K562 (cell line): ENCODE data around the gene KLK8. TPM values are rescaled to one million over a fixed set of nuclear protein-coding genes. Genes with fewer than 3 reads are reported as not detected.

Experiments
- ATAC-seq: fragments of 200-7000 bp; cut with Tn5 transposase; 3 replicates; pipeline ENCODE4 v1.9.1; 2020; ENCODE audit warnings: moderate library complexity
- BruUV-seq: library from RNA; stranded (reverse); fragments of 400-500 nt; replicated peaks from 2 replicates; lab custom pipeline; 2021; lab: Mats Ljungman, UMichigan
- CTCF ChIA-PET: fragments of 300-600 bp; formaldehyde crosslinking; extraction: SDS; loops from one replicate; lab custom pipeline; 2021; ENCODE audit warnings: low intra/inter-chr PET ratio; lab: Yijun Ruan, JAX
- POLR2A ChIA-PET: fragments of 300-600, 350-650 bp; sonication (Branson Sonifier 250); formaldehyde crosslinking; extraction: SDS; loops from one replicate; lab custom pipeline; 2021; ENCODE audit warnings: antibody characterized with exemption, inconsistent platforms; lab: Yijun Ruan, JAX
- DNase-seq, 4 experiments: peaks; one replicate each; pipeline versions ENCODE4 v3.0.0 to v3.0.0-alpha.2; 2011 to 2018; ENCODE audit warnings: low spot score in 3 of 4, mixed read lengths in 3 of 4; ENCODE audit errors: extremely low read depth in 1 of 4
- FAIRE-seq: peaks from 2 replicates; lab custom pipeline; 2011; peaks lifted over from hg19 to GRCh38; lab: Jason Lieb, UNC
- H2AFZ ChIP-seq: 2 replicates; pipeline ENCODE4 v1.6.0; 2011; ENCODE audit warnings: low read depth, low read length, control low read depth, inconsistent platforms
- H3K27ac ChIP-seq: fragments of 200-600 bp; 3 replicates; pipeline ENCODE4 v1.8.0; 2011; ENCODE audit warnings: low read depth, mild to moderate bottlenecking, control low read depth, inconsistent platforms, low read length, moderate library complexity, mixed read lengths; ENCODE audit errors: extremely low read depth
- H3K27me3 ChIP-seq, 2 experiments: fragments of 300-600 bp in 1 of 2; 2 replicates in 1 of 2; 3 replicates in 1 of 2; pipeline versions ENCODE4 v1.6.0 to v1.8.0; 2011; ENCODE audit warnings: inconsistent platforms in 2 of 2, low read length in 2 of 2, mild to moderate bottlenecking in 1 of 2, mixed read lengths in 1 of 2, moderate library complexity in 1 of 2; ENCODE audit not compliant: control insufficient read depth in 2 of 2, insufficient read depth in 2 of 2
- H3K36me3 ChIP-seq: fragments of 300-600 bp; 3 replicates; pipeline ENCODE4 v1.8.0; 2011; ENCODE audit warnings: mild to moderate bottlenecking, low read length, inconsistent platforms; ENCODE audit not compliant: control insufficient read depth, insufficient read depth
- H3K4me1 ChIP-seq, 2 experiments: fragments of 200-600 bp in 1 of 2; replicated peaks in 1 of 2; 2 replicates in 1 of 2; 3 replicates in 1 of 2; pipeline versions ENCODE4 v1.5.1 to v1.8.0; 2011; ENCODE audit warnings: inconsistent platforms in 2 of 2, low read length in 2 of 2, mild to moderate bottlenecking in 1 of 2, mixed read lengths in 1 of 2, moderate library complexity in 1 of 2; ENCODE audit not compliant: control insufficient read depth in 2 of 2, insufficient read depth in 2 of 2
- H3K4me2 ChIP-seq: 2 replicates; pipeline ENCODE4 v1.6.1; 2011; ENCODE audit warnings: low read length, control low read depth, inconsistent platforms, mixed read lengths; ENCODE audit not compliant: insufficient read depth
- H3K4me3 ChIP-seq: fragments of 200-600 bp; sonication (generic), shearing (Covaris generic); 2 replicates; pipeline ENCODE4 v1.5.1; 2016; ENCODE audit warnings: control low read depth, inconsistent platforms
- H3K79me2 ChIP-seq: fragments of 200-600 bp; 3 replicates; pipeline ENCODE4 v1.8.0; 2011; ENCODE audit warnings: low read length, inconsistent platforms; ENCODE audit not compliant: control insufficient read depth, insufficient read depth
- H3K9ac ChIP-seq, 2 experiments: 2 replicates each; pipeline versions ENCODE4 v1.6.0 to v1.6.1; 2011; ENCODE audit warnings: low read depth in 2 of 2, low read length in 2 of 2, control low read depth in 1 of 2, inconsistent platforms in 1 of 2, mild to moderate bottlenecking in 1 of 2, mixed read lengths in 1 of 2; ENCODE audit not compliant: insufficient read depth in 1 of 2
- H3K9me1 ChIP-seq: one replicate; pipeline ENCODE4 v1.6.0; 2011; ENCODE audit warnings: inconsistent platforms, mild to moderate bottlenecking, low read length, moderate library complexity; ENCODE audit not compliant: control insufficient read depth, insufficient read depth
- H3K9me3 ChIP-seq: replicated peaks from 2 replicates; pipeline ENCODE4 v1.5.1; 2011; ENCODE audit warnings: low read depth, low read length, inconsistent platforms; ENCODE audit not compliant: control insufficient read depth, insufficient read depth
- H4K20me1 ChIP-seq: replicated peaks from 2 replicates; pipeline ENCODE4 v1.6.1; 2011; ENCODE audit warnings: low read length, inconsistent platforms, mixed read lengths; ENCODE audit not compliant: control insufficient read depth, insufficient read depth
- ASH1L ChIP-seq: fragments of 450-650 bp; IDR thresholded peaks from 2 replicates; pipeline ENCODE4 v1.6.1; 2018; ENCODE audit warnings: borderline replicate concordance, mild to moderate bottlenecking, low read depth; ENCODE audit not compliant: partially characterized antibody
- ESRRA ChIP-seq: fragments of 450-650 bp; IDR thresholded peaks from 2 replicates; pipeline ENCODE4 v1.6.1; 2014; ENCODE audit warnings: low read depth, mild to moderate bottlenecking, moderate library complexity, borderline replicate concordance
- FOS ChIP-seq: IDR thresholded peaks from 3 replicates; pipeline ENCODE4 v1.6.1; 2011; ENCODE audit not compliant: insufficient read length; ENCODE audit errors: extremely low read depth
- MBD2 ChIP-seq: sonication (generic); IDR thresholded peaks from 2 replicates; pipeline ENCODE4 v1.6.1; 2016; ENCODE audit warnings: low read depth, borderline replicate concordance
- NEUROD1 ChIP-seq: fragments of 150-350 bp; IDR thresholded peaks from 2 replicates; pipeline ENCODE4 v1.6.1; 2014; ENCODE audit warnings: borderline replicate concordance, low read length, low read depth; ENCODE audit not compliant: partially characterized antibody
- NFYB ChIP-seq: IDR thresholded peaks from 2 replicates; pipeline ENCODE4 v1.6.1; 2011; ENCODE audit warnings: mild to moderate bottlenecking, moderate library complexity; ENCODE audit not compliant: insufficient read length; ENCODE audit errors: extremely low read depth
- PKNOX1 ChIP-seq: fragments of 450-650 bp; IDR thresholded peaks from 2 replicates; pipeline ENCODE4 v1.6.1; 2016
- RBM25 ChIP-seq: fragments of 200-400 bp; formaldehyde crosslinking; IDR thresholded peaks from 2 replicates; pipeline ENCODE4 v1.6.1; 2018; ENCODE audit warnings: low read length, low read depth, moderate library complexity; ENCODE audit not compliant: severe bottlenecking
- SOX6 ChIP-seq: fragments of 450-650 bp; IDR thresholded peaks from 2 replicates; pipeline ENCODE4 v1.6.1; 2014; ENCODE audit warnings: mild to moderate bottlenecking
- THRAP3 ChIP-seq: fragments of 450-650 bp; IDR thresholded peaks from 2 replicates; pipeline ENCODE4 v1.6.1; 2016; ENCODE audit warnings: mild to moderate bottlenecking, inconsistent platforms, borderline replicate concordance
- USF2 ChIP-seq: sonication (generic); formaldehyde crosslinking; IDR thresholded peaks from 2 replicates; pipeline ENCODE4 v1.5.0; 2020; ENCODE audit warnings: missing genetic modification reagents
- ZNF41 ChIP-seq: fragments of 250-450 bp; sonication (Bioruptor Pico); conservative IDR thresholded peaks from 2 replicates; pipeline ENCODE4 v1.4.0; 2020; ENCODE audit warnings: mild to moderate bottlenecking
- ZNF780A ChIP-seq: fragments of 250-450 bp; sonication (Bioruptor Pico); IDR thresholded peaks from 2 replicates; pipeline ENCODE4 v1.5.0; 2021; ENCODE audit warnings: mild to moderate bottlenecking
- WGBS: fragments of 100-300 bp; shearing (Covaris generic); methylation state at CpG from one replicate; pipeline ENCODE4 v1.1.6; 2016; ENCODE audit warnings: low coverage, mixed read lengths; ENCODE audit not compliant: insufficient coverage; ENCODE audit errors: missing lambda C conversion rate; 5-methylcytosine and 5-hydroxymethylcytosine counted together
- in situ Hi-C: fragments of 300-500 bp; cut with MboI; formaldehyde crosslinking; loops from 4 replicates; pipeline ENCODE4 v1.15.0; 2018; ENCODE audit warnings: inconsistent platforms, mixed read lengths
- intact Hi-C: fragments of 100-400 bp; cut with micrococcal nuclease; formaldehyde crosslinking; loops from 2 replicates; pipeline ENCODE4 v1.14.2; 2022
- polyA plus RNA-seq, 8 experiments: library from polyadenylated mRNA; depleted of rRNA in 4 of 8; stranded (reverse) in 5 of 8; unstranded in 3 of 8; fragments of >200 nt; fragmentation: Nextera tagmentation in 2 of 8; fragmentation: Illumina TruSeq in 1 of 8; extraction: Ambion mirVana in 2 of 8; extraction: Trizol in 1 of 8; gene quantifications; 2 replicates each; pipeline versions ENCODE4 v1.2.1 to v1.2.3, GENCODE V29; 2011 to 2014; ENCODE audit warnings: inconsistent platforms in 1 of 8, missing spikeins in 1 of 8
- total RNA-seq, 7 experiments: library from RNA; depleted of rRNA in 6 of 7; stranded (reverse); fragments of >200 nt in 6 of 7; fragmentation: Illumina TruSeq in 2 of 7; extraction: Trizol in 2 of 7; gene quantifications; 2 replicates each; pipeline versions ENCODE4 v1.2.1 to v1.2.3, GENCODE V29; 2011 to 2021; ENCODE audit warnings: low replicate concordance in 1 of 7
- TF ChIP-seq, protein P1 (sequence below), 2 experiments: fragments of 250-450 bp in 1 of 2; fragments of 450-650 bp in 1 of 2; sonication (Bioruptor Pico) in 1 of 2; IDR thresholded peaks; 2 replicates each; pipeline versions ENCODE4 v1.6.1 to v1.8.0; 2016 to 2021; ENCODE audit warnings: mild to moderate bottlenecking in 2 of 2, moderate library complexity in 2 of 2, missing compliant biosample characterization in 1 of 2, missing genetic modification characterization in 1 of 2
- TF ChIP-seq, protein P2 (sequence below), 2 experiments: IDR thresholded peaks in 1 of 2; conservative IDR thresholded peaks in 1 of 2; 2 replicates each; pipeline ENCODE4 v1.6.1; 2016; ENCODE audit warnings: low read depth in 2 of 2, mild to moderate bottlenecking in 1 of 2, missing compliant biosample characterization in 1 of 2, missing genetic modification characterization in 1 of 2, moderate library complexity in 1 of 2

Gene KLK8
- total and polyA plus RNA-seq, 9 of the 15 experiments (the other 6 are each of a cell fraction or from before 2014, with no cell fraction given), result 0.37 to 1.7 (median 0.76) TPM

- Histone ChIP-seq H2AFZ (no peak overlapping the region), H3K79me2 (no peaks in the 10 kb centered on the region), H3K4me1 (peaks cover 0 to 14% of the 10 kb centered on the region in 2 experiments; a peak in 2 of 5 replicates), H3K9me1 (peaks cover 2% of the 10 kb centered on the region), H3K9me3 (no peaks in the 10 kb centered on the region), H3K36me3 (no peaks in the 10 kb centered on the region), H3K27me3 (peaks cover 13 to 61% of the 10 kb centered on the region in 2 experiments; a peak in 4 of 5 replicates), H3K27ac (no peak overlapping the region), H3K4me2 (no peak overlapping the region), H4K20me1 (no peaks in the 10 kb centered on the region), H3K9ac (no peak overlapping the region), H3K4me3 (no peak overlapping the region)
- ChIA-PET CTCF (interaction anchor here (0.6 kb wide), 1 partner anchor 360 kb away, joined by 5 read pairs; no protein-coding TSS in a partner anchor), POLR2A (no interaction called here)
- TF ChIP-seq PKNOX1 (peak; percentile 88), RBM25 (peak; percentile 48), ZNF41 (CRISPR knock-in tag) (no peak), ZNF780A (CRISPR knock-in tag) (no peak), FOS (peak; percentile 62), NEUROD1 (peak; percentile 24), SOX6 (peak; percentile 44; the same call in 1 of the 2 replicates), ESRRA (peak; percentile 90), NFYB (peak; percentile 82), ASH1L (peak; percentile 69), USF2 (CRISPR knock-in tag) (no peak), MBD2 (0 out of 2 replicates have a peak, but pooled peaks have one; percentile 43), THRAP3 (no peak)
- TF ChIP-seq, protein P1, sequence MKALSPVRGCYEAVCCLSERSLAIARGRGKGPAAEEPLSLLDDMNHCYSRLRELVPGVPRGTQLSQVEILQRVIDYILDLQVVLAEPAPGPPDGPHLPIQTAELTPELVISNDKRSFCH (CRISPR knock-in tag; IDR thresholded peaks at IDR 0.05), result no peak
- TF ChIP-seq, protein P1 (tag; IDR thresholded peaks at IDR 0.05), result no peak
- TF ChIP-seq, protein P2, sequence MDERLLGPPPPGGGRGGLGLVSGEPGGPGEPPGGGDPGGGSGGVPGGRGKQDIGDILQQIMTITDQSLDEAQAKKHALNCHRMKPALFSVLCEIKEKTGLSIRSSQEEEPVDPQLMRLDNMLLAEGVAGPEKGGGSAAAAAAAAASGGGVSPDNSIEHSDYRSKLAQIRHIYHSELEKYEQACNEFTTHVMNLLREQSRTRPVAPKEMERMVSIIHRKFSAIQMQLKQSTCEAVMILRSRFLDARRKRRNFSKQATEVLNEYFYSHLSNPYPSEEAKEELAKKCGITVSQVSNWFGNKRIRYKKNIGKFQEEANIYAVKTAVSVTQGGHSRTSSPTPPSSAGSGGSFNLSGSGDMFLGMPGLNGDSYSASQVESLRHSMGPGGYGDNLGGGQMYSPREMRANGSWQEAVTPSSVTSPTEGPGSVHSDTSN (CRISPR knock-in tag; IDR thresholded peaks at IDR 0.05; ENCODE audit: low read depth), result no peak
- TF ChIP-seq, protein P2 (tag; conservative IDR thresholded peaks at IDR 0.05; ENCODE audit: low read depth), result 0 out of 2 replicates have a peak, but pooled peaks have one; percentile 14
- intact Hi-C loops, result no loop called here
- peak; percentile 18 to 68 (median 64) for DNase-seq
- 3% methylated on average over 2 of the region's 2 CpGs for WGBS
- in situ Hi-C loops, result no loop called here
- peak; percentile 19 for FAIRE-seq
- ATAC-seq, result peak; percentile 80
- no TSS peak for BruUV-seq
Observed at GRCh38 chr19:51029718-51030117, 28.3 kb upstream of the KLK8 start.
